ENCODE results near the gene CD300LD.
"Not testable (repeated sequence)": the region's sequence is repeated elsewhere in the genome, so short reads cannot be mapped to it uniquely, and the experiment has no call there.

The CD300LD gene

GRCh38 chr17:74592087-74592990, at the start of gene CD300LD:
Gene CD300LD, minus strand, starts transcription at chr17:74592283. Its CDS starts 81 bp downstream, at chr17:74592202.
- DNase-seq (ENCODE audit: low spot score), result no peak

- no peak for DNase-seq (ENCODE audit: low spot score)
These were observed 49.3 kb upstream of the CD300LD start for GRCh38 chr17:74641224-74641957.

- no peak for DNase-seq (ENCODE audit: low spot score)
These were observed 47.6 kb upstream of the CD300LD start for GRCh38 chr17:74639704-74640151.

- DNase-seq (ENCODE audit: low spot score), result no peak
These were observed 45.8 kb upstream of the CD300LD start for GRCh38 chr17:74637926-74638325.

- no peak for DNase-seq (ENCODE audit: low spot score)
These were observed 45.2 kb upstream of the CD300LD start for GRCh38 chr17:74637265-74637664.

- not testable (repeated sequence) for DNase-seq (ENCODE audit: low spot score)
These were observed 44.5 kb upstream of the CD300LD start for GRCh38 chr17:74636541-74637085.

- DNase-seq (ENCODE audit: low spot score), result no peak
These were observed 43.3 kb upstream of the CD300LD start for GRCh38 chr17:74635418-74635817.

GRCh38 chr17:74633326-74633725, 41.2 kb upstream of the CD300LD start:
- no peak for DNase-seq (ENCODE audit: low spot score)

GRCh38 chr17:74632617-74633016, 40.5 kb upstream of the CD300LD start:
- DNase-seq (ENCODE audit: low spot score), result no peak

GRCh38 chr17:74631468-74632450, 39.7 kb upstream of the CD300LD start:
- DNase-seq (ENCODE audit: low spot score), result no peak

- not testable (repeated sequence) for DNase-seq (ENCODE audit: low spot score)
These were observed 38.2 kb upstream of the CD300LD start for GRCh38 chr17:74630251-74630650.

GRCh38 chr17:74625661-74626060, 33.6 kb upstream of the CD300LD start:
- DNase-seq (ENCODE audit: low spot score), result no peak

- no peak for DNase-seq (ENCODE audit: low spot score)
These were observed 32.0 kb upstream of the CD300LD start for GRCh38 chr17:74624131-74624530.

- DNase-seq (ENCODE audit: low spot score), result no peak
These were observed 31.6 kb upstream of the CD300LD start, which contains the start of gene CD300E for GRCh38 chr17:74623693-74624093. Gene CD300E, minus strand, starts transcription at chr17:74623738. Its CDS starts 117 bp downstream, at chr17:74623621.

GRCh38 chr17:74619077-74619673, 27.1 kb upstream of the CD300LD start:
- DNase-seq (ENCODE audit: low spot score), result no peak

- no peak for DNase-seq (ENCODE audit: low spot score)
These were observed 26.4 kb upstream of the CD300LD start for GRCh38 chr17:74618451-74618850.

GRCh38 chr17:74616696-74617095, 24.6 kb upstream of the CD300LD start:
- no peak for DNase-seq (ENCODE audit: low spot score)

- DNase-seq (ENCODE audit: low spot score), result no peak
These were observed 20.0 kb upstream of the CD300LD start for GRCh38 chr17:74612046-74612445.

- no peak for DNase-seq (ENCODE audit: low spot score)
These were observed 18.0 kb upstream of the CD300LD start for GRCh38 chr17:74610108-74610507.

GRCh38 chr17:74608511-74608910, 16.4 kb upstream of the CD300LD start:
- no peak for DNase-seq (ENCODE audit: low spot score)

GRCh38 chr17:74607221-74607620, 15.1 kb upstream of the CD300LD start:
- DNase-seq (ENCODE audit: low spot score), result no peak
